Central memory CD8-positive, alpha-beta T cell (primary cell): ENCODE measurements around the gene HRK.

Source experiments
- ATAC-seq: fragments of 150-1000 bp; cut with Tn5 transposase; replicated peaks from 2 replicates; pipeline ENCODE4 v1.10.0; 2022; ENCODE audit warnings: mild to moderate bottlenecking, moderate FRiP score, moderate number of reproducible peaks; ENCODE audit not compliant: poor library complexity, severe bottlenecking; ENCODE audit errors: extremely low read depth
- DNase-seq, 2 donors: peaks; one replicate each; pipeline ENCODE4 v3.0.0; 2021; ENCODE audit warnings: low spot score in 2 of 2
- H3K27ac Mint-ChIP-seq: one replicate; pipeline ENCODE4 v1.8.0; 2022; ENCODE audit warnings: low read depth, mild to moderate bottlenecking, moderate library complexity, mixed read lengths
- H3K27me3 Mint-ChIP-seq: one replicate; pipeline ENCODE4 v1.8.0; 2022; ENCODE audit warnings: mixed read lengths
- H3K36me3 Mint-ChIP-seq: one replicate; pipeline ENCODE4 v1.8.0; 2022; ENCODE audit warnings: mild to moderate bottlenecking, moderate library complexity, mixed read lengths; ENCODE audit not compliant: insufficient read depth
- H3K4me1 Mint-ChIP-seq: one replicate; pipeline ENCODE4 v1.8.0; 2022; ENCODE audit warnings: mixed read lengths
- H3K4me3 Mint-ChIP-seq: one replicate; pipeline ENCODE4 v1.8.0; 2022; ENCODE audit warnings: mild to moderate bottlenecking, moderate library complexity, mixed read lengths
- H3K9me3 Mint-ChIP-seq: one replicate; pipeline ENCODE4 v1.8.0; 2022; ENCODE audit warnings: mixed read lengths

HRK gene

GRCh38 chr12:116891019-116891418, 9.8 kb upstream of the HRK start:
- ATAC-seq (no peak), DNase-seq (no peak)
- Mint-ChIP-seq H3K36me3 (no peaks in the 10 kb centered on the region), H3K27ac (no peak overlapping the region), H3K4me3 (no peak overlapping the region), H3K4me1 (no peaks in the 10 kb centered on the region), H3K27me3 (peaks cover 45% of the 10 kb centered on the region), H3K9me3 (no peaks in the 10 kb centered on the region)

- peaks cover 42% of the 10 kb centered on the region for H3K27me3 Mint-ChIP-seq
Observed at GRCh38 chr12:116890330-116890729, 9.1 kb upstream of the HRK start.

GRCh38 chr12:116887897-116888296, 6.7 kb upstream of the HRK start:
- Mint-ChIP-seq H3K9me3 (no peaks in the 10 kb centered on the region), H3K27me3 (peaks cover 57% of the 10 kb centered on the region), H3K36me3 (no peaks in the 10 kb centered on the region), H3K4me1 (no peaks in the 10 kb centered on the region), H3K4me3 (no peak overlapping the region), H3K27ac (no peak overlapping the region)
- DNase-seq (no peak), ATAC-seq (no peak)

More at GRCh38 chr12:116890330-116890729, 9.1 kb upstream of the HRK start:
- DNase-seq (no peak), ATAC-seq (no peak)
- Mint-ChIP-seq H3K36me3 (no peaks in the 10 kb centered on the region), H3K9me3 (no peaks in the 10 kb centered on the region), H3K4me1 (no peaks in the 10 kb centered on the region), H3K4me3 (peak overlapping the region; percentile 29), H3K27ac (no peak overlapping the region)

GRCh38 chr12:116887244-116887643, 6.0 kb upstream of the HRK start:
- DNase-seq = no peak
- H3K27me3 Mint-ChIP-seq = peaks cover 63% of the 10 kb centered on the region
- no peaks in the 10 kb centered on the region for H3K9me3 Mint-ChIP-seq
- H3K4me3 Mint-ChIP-seq = no peak overlapping the region
- no peak for ATAC-seq
- H3K4me1 Mint-ChIP-seq = no peaks in the 10 kb centered on the region
- H3K27ac Mint-ChIP-seq = no peak overlapping the region
- no peaks in the 10 kb centered on the region for H3K36me3 Mint-ChIP-seq

- Mint-ChIP-seq H3K9me3 (no peaks in the 10 kb centered on the region), H3K4me3 (no peak overlapping the region), H3K27me3 (peaks cover 75% of the 10 kb centered on the region), H3K27ac (no peak overlapping the region), H3K4me1 (peaks cover 4% of the 10 kb centered on the region), H3K36me3 (no peaks in the 10 kb centered on the region)
- no peak for ATAC-seq
- no peak for DNase-seq
Observed at GRCh38 chr12:116885491-116885890, 4.2 kb upstream of the HRK start.

- Mint-ChIP-seq H3K9me3 (no peaks in the 10 kb centered on the region), H3K36me3 (no peaks in the 10 kb centered on the region), H3K27ac (no peak overlapping the region), H3K27me3 (peaks cover 75% of the 10 kb centered on the region), H3K4me3 (no peak overlapping the region), H3K4me1 (peaks cover 10% of the 10 kb centered on the region)
- no peak for DNase-seq
- no peak for ATAC-seq
Observed at GRCh38 chr12:116884871-116885270, 3.6 kb upstream of the HRK start.

GRCh38 chr12:116882742-116883141, 1.5 kb upstream of the HRK start:
- H3K27ac Mint-ChIP-seq = no peak overlapping the region
- peaks cover 85% of the 10 kb centered on the region for H3K27me3 Mint-ChIP-seq
- no peak overlapping the region for H3K4me3 Mint-ChIP-seq
- ATAC-seq (no peak), DNase-seq (no peak)
- no peaks in the 10 kb centered on the region for H3K9me3 Mint-ChIP-seq
- H3K36me3 Mint-ChIP-seq = no peaks in the 10 kb centered on the region
- H3K4me1 Mint-ChIP-seq = peaks cover 26% of the 10 kb centered on the region

- H3K4me3 Mint-ChIP-seq = peak overlapping the region; percentile 52
- no peak for ATAC-seq
- H3K9me3 Mint-ChIP-seq = no peaks in the 10 kb centered on the region
- peaks cover 85% of the 10 kb centered on the region for H3K27me3 Mint-ChIP-seq
- no peak for DNase-seq
- H3K27ac Mint-ChIP-seq = no peak overlapping the region
- H3K4me1 Mint-ChIP-seq = peaks cover 26% of the 10 kb centered on the region
- H3K36me3 Mint-ChIP-seq = no peaks in the 10 kb centered on the region
Observed at GRCh38 chr12:116881877-116882507, 751 bp upstream of the HRK start.

- no peaks in the 10 kb centered on the region for H3K36me3 Mint-ChIP-seq
- peaks cover 90% of the 10 kb centered on the region for H3K27me3 Mint-ChIP-seq
- H3K27ac Mint-ChIP-seq = no peak overlapping the region
- H3K4me3 Mint-ChIP-seq = peak overlapping the region; percentile 58
- peaks cover 26% of the 10 kb centered on the region for H3K4me1 Mint-ChIP-seq
- H3K9me3 Mint-ChIP-seq = no peaks in the 10 kb centered on the region
- no peak for ATAC-seq
- DNase-seq = no peak
Observed at GRCh38 chr12:116880817-116881324, 370 bp downstream of the HRK start.

GRCh38 chr12:116880213-116880816, 926 bp downstream of the HRK start:
- Mint-ChIP-seq H3K4me3 (peak overlapping the region; percentile 58), H3K27ac (no peak overlapping the region), H3K9me3 (no peaks in the 10 kb centered on the region), H3K4me1 (peaks cover 26% of the 10 kb centered on the region), H3K36me3 (no peaks in the 10 kb centered on the region), H3K27me3 (peaks cover 95% of the 10 kb centered on the region)
- no peak for DNase-seq
- no peak for ATAC-seq

- Mint-ChIP-seq H3K9me3 (no peaks in the 10 kb centered on the region), H3K27me3 (peaks cover 95% of the 10 kb centered on the region), H3K36me3 (no peaks in the 10 kb centered on the region), H3K4me3 (peak overlapping the region; percentile 58), H3K27ac (no peak overlapping the region), H3K4me1 (peaks cover 26% of the 10 kb centered on the region)
- no peak for ATAC-seq
- no peak for DNase-seq
Observed at GRCh38 chr12:116879509-116880212, 1.6 kb downstream of the HRK start.

GRCh38 chr12:116878567-116879508, 2.4 kb downstream of the HRK start:
- peaks cover 95% of the 10 kb centered on the region for H3K27me3 Mint-ChIP-seq
- H3K27ac Mint-ChIP-seq = no peak overlapping the region
- H3K36me3 Mint-ChIP-seq = no peaks in the 10 kb centered on the region
- no peaks in the 10 kb centered on the region for H3K9me3 Mint-ChIP-seq
- peaks cover 26% of the 10 kb centered on the region for H3K4me1 Mint-ChIP-seq
- ATAC-seq (no peak), DNase-seq (no peak)
- H3K4me3 Mint-ChIP-seq = peak overlapping the region; percentile 58
